HFFc6 (cell line): ENCODE data around the gene ADAMTS17. TPM values are rescaled to one million over a fixed set of nuclear protein-coding genes. Genes with fewer than 3 reads are reported as not detected.

ENCODE experiments used
- DNase-seq: peaks from one replicate; pipeline ENCODE4 v3.0.0-alpha.2; 2018
- H3K27ac Mint-ChIP-seq: 2 replicates; pipeline ENCODE4 v1.8.0; 2020; ENCODE audit warnings: mild to moderate bottlenecking, mixed read lengths
- H3K27me3 Mint-ChIP-seq: 2 replicates; pipeline ENCODE4 v1.8.0; 2021; ENCODE audit warnings: mild to moderate bottlenecking, moderate library complexity, mixed read lengths; ENCODE audit not compliant: insufficient read depth
- H3K36me3 Mint-ChIP-seq: 2 replicates; pipeline ENCODE4 v1.8.0; 2021; ENCODE audit warnings: low read depth, mixed read lengths
- H3K4me1 Mint-ChIP-seq: 2 replicates; pipeline ENCODE4 v1.8.0; 2020; ENCODE audit warnings: low read depth, mixed read lengths
- H3K4me3 Mint-ChIP-seq: 2 replicates; pipeline ENCODE4 v1.8.0; 2020; ENCODE audit warnings: mild to moderate bottlenecking, moderate library complexity, mixed read lengths
- H3K9me3 Mint-ChIP-seq: 2 replicates; pipeline ENCODE4 v1.8.0; 2020; ENCODE audit warnings: mild to moderate bottlenecking, mixed read lengths
- CTCF ChIP-seq: fragments of 200-600 bp; sonication (generic); IDR thresholded peaks from 2 replicates; pipeline ENCODE4 v1.5.0; 2021; ENCODE audit warnings: antibody characterized with exemption, mild to moderate bottlenecking
- total RNA-seq, 6 experiments: library from RNA; stranded (reverse); fragmentation: NEBNext Ultra II Directional; extraction: Animal tissue kit (Norgen Biotek cat#: 25700); gene quantifications; 2 replicates in 1 of 6; 3 replicates in 5 of 6; pipeline ENCODE4 v1.2.3, GENCODE V29; 2021

The ADAMTS17 gene
- total RNA-seq, 6 experiments from 2014 or later = not detected

- no peaks in the 10 kb centered on the region for H3K36me3 Mint-ChIP-seq
- no peak for DNase-seq
- peaks cover 34% of the 10 kb centered on the region for H3K9me3 Mint-ChIP-seq
- peaks cover 14% of the 10 kb centered on the region for H3K27me3 Mint-ChIP-seq
- no peak for TF ChIP-seq CTCF
- H3K4me1 Mint-ChIP-seq = no peaks in the 10 kb centered on the region
- H3K27ac Mint-ChIP-seq = no peak overlapping the region
- H3K4me3 Mint-ChIP-seq = no peak overlapping the region
These were observed 342.3 kb downstream of the ADAMTS17 start for GRCh38 chr15:99999282-100000070.

- Mint-ChIP-seq H3K4me3 (no peak overlapping the region), H3K9me3 (peaks cover 31% of the 10 kb centered on the region), H3K36me3 (no peaks in the 10 kb centered on the region), H3K27ac (no peak overlapping the region), H3K4me1 (no peaks in the 10 kb centered on the region), H3K27me3 (peaks cover 15% of the 10 kb centered on the region)
- no peak for TF ChIP-seq CTCF
- DNase-seq = no peak
These were observed 343.1 kb downstream of the ADAMTS17 start for GRCh38 chr15:99998661-99999101.

GRCh38 chr15:99997112-99997651 is 344.6 kb downstream of the ADAMTS17 start:
- Mint-ChIP-seq H3K4me1 (no peaks in the 10 kb centered on the region), H3K27ac (no peak overlapping the region), H3K27me3 (peaks cover 15% of the 10 kb centered on the region), H3K4me3 (no peak overlapping the region), H3K9me3 (peaks cover 32% of the 10 kb centered on the region), H3K36me3 (no peaks in the 10 kb centered on the region)
- DNase-seq = no peak
- TF ChIP-seq CTCF = no peak

- Mint-ChIP-seq H3K36me3 (no peaks in the 10 kb centered on the region), H3K4me3 (no peak overlapping the region), H3K9me3 (peaks cover 33% of the 10 kb centered on the region), H3K27ac (no peak overlapping the region), H3K27me3 (peaks cover 15% of the 10 kb centered on the region), H3K4me1 (no peaks in the 10 kb centered on the region)
- no peak for TF ChIP-seq CTCF
- no peak for DNase-seq
These were observed 345.1 kb downstream of the ADAMTS17 start for GRCh38 chr15:99996660-99997059.

GRCh38 chr15:99995543-99995942 is 346.2 kb downstream of the ADAMTS17 start:
- Mint-ChIP-seq H3K27me3 (peaks cover 15% of the 10 kb centered on the region), H3K4me1 (no peaks in the 10 kb centered on the region), H3K27ac (no peak overlapping the region), H3K9me3 (peaks cover 34% of the 10 kb centered on the region), H3K36me3 (no peaks in the 10 kb centered on the region), H3K4me3 (no peak overlapping the region)
- DNase-seq = no peak
- no peak for TF ChIP-seq CTCF
